Limb (tissue), 2 donors: ENCODE results near the gene DBN1.

Experiments used
- DNase-seq, 2 donors: peaks; one replicate each; pipeline ENCODE4 v3.0.0-alpha.2; 2016; ENCODE audit errors: extremely low spot score in 2 of 2

The DBN1 gene

DNA sequence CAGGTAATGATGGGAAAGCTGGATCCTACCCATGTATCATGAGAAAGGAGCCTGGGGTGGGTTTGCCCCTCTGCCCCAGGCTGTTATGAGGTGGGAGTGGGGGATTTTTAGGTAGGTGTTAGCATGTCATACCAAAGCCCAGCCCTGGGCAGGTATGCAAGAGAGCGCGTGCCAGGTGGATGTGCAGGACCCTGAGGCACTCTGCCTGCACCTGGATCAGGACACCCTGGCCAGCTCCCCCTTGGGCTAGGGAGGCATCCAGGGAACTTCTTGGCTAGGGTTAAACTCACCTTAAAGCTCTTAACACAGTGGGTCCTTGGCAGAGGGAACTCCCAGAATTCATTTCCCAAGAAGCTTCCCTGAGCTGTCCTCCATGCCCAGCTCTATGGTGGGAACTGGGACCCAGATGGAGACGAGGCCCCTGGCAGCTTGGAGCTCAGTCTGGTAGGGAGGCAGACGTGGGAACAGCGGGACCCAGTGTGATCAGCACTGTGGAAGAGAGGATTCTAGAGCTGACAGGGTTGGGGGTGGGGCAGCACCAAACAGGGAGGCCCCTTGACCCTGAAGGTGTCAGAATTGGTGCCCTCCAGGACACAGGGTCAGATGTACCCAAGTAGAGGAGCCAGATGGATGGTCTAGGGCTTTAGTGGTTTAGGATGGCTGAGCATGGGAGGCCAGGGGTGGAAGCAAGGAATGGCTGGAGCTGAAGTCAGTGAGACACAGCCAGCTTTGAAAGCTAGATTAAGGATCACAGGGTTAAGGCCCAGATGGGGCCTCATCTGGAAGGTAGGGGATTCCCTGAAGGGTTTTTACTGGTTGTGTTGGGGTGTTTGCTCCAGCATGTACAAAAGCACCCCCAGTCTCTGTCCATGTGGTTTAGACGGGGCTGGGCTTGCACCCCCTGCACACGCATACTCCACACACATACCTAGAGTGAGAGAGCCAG, 29.1 kb downstream of the DBN1 start:
- DNase-seq = no peak

DNA sequence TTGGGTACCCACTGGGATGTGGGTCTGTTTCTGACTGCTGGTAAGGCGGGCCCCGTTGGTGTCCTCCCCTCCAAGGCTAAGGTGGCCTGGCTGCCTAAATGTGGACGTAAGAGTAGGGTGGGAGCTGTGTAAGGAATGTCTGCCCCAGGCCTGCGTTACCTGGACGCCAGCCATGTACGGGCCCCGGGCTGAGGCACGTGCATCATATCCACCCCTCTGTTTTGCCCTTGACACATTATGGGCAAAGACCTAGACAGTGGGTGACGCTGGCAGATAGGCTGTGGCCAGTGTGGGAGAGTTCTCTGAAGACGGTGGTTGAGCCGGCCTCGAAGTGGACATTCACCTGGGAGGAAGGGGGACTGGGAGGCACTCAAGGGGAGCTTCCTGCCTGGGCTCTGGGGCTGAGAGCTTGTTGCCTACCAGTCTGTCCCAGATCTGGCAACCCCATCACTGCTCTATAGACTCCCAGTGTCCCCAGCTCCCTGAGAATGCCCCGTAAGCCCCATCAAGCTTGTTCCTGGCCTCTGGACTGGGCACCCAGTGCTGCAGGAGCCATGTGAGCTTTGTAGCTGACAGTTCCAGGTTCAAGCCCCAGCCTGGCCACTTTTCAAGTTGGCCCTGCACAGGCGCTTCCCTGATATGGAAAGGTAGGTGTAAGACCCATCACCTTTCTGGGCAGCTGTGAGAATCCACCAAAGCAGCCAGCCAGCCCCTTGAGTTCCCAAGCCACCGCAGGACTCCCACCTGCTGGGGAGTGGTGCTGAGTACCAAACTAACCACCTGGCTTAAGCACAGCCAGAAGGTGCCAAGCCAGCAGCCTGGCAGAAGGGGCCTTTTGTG, 30.1 kb downstream of the DBN1 start:
- DNase-seq = no peak

DNA sequence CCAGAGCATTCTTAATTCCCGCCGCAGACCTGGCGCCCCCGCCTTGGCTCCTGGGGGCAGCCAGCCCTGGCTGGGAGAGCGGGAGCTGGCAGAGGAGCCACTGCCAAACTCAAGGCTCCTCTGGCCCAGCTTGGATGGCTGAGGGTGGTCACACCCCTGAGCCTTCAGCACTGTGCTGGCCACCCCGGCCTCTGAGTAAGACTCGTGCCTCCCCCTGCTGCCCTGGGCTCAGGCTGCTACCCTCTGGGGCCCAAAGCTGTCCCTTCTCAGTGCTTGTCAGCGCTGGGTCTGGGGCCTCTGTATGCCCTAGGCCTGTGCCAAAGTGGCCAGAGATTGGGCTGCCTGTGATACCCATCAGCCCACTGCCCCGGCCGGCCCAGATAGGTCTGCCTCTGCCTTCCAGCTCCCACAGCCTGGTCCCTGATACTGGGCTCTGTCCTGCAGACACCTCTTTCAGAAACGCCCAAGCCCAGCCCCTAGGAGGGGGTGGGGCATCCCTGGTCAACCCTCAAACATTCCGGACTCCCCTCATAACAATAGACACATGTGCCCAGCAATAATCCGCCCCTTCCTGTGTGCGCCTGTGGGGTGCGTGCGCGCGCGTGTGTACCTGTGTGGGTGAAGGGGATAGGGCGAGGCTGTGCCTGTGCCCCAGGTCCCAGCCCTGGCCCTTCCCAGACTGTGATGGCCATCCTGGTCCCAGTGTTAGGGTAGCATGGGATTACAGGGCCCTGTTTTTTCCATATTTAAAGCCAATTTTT, 31.2 kb downstream of the DBN1 start:
- DNase-seq = no peak

DNA sequence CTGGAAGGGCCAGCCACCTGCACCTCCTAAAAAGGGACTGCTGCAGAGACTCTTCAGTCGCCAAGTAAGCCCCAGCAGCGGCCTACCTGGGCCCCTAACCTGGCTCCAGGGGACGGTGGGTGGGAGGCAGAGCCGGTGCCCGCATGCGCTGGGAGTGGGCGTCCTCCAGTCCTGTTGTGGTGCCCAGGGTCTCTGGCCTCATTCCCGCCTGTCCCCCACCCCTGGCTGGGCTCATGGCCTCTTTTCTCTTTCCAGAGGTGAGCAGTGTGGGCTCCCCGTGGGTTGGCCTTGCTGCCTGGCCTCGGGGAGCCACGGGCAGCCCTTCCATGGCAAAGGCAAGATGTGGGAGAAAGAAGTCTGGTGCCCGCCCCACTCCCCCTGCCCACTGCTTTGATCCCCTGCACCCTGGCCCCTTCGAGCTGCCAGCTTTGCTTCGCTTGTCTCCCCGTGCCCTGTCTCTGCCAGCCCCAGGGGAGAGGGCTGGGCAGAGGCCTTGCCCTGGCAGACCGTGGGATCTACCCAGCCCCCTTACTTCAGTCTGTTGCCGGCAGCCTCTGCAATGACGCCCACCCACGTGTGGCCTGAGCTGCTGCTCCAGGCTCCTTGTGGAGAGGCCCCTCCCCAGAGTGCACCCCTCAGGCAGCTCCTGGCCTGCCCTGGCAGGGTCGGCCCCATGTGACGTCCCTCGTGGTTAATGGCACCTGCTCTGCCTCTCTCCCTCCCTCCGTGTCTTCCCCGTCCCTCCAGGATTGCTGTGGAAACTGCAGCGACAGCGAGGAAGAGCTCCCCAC, 32.2 kb downstream of the DBN1 start:
- no peak for DNase-seq

DNA sequence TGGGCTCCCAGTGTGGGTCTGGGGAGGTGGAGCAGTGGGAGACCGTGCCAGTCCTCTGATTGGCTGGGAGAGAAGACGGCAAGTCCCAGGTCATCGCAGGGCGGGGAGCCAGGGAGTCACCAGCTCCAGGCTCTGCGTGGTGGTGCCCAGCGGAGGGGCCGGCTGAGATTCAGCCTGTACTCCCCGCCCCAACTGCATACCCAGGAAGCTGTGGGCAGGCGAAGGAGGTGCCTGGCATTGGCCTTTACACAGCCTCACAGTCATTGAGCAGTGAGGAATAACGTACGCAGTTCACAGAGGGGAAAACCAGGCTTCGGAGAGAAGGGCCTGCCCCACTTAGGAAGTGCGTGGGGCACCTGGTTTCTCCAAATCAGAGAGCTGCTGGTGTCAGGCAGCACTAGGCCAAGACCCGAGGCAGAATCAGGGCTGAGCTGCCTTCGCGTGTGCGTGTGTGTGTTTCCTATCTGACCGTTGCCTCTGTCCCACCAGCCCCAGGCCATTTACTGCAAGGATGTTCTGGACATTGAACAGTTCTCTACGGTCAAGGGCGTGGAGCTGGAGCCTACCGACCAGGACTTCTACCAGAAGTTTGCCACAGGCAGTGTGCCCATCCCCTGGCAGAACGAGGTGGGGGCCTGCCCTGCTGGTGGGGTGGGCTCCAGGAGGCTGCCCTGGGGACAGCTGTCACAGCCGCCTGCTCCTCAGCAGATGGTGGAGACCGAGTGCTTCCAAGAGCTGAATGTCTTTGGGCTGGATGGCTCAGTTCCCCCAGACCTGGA, 33.0 kb downstream of the DBN1 start:
- DNase-seq = no peak

DNA sequence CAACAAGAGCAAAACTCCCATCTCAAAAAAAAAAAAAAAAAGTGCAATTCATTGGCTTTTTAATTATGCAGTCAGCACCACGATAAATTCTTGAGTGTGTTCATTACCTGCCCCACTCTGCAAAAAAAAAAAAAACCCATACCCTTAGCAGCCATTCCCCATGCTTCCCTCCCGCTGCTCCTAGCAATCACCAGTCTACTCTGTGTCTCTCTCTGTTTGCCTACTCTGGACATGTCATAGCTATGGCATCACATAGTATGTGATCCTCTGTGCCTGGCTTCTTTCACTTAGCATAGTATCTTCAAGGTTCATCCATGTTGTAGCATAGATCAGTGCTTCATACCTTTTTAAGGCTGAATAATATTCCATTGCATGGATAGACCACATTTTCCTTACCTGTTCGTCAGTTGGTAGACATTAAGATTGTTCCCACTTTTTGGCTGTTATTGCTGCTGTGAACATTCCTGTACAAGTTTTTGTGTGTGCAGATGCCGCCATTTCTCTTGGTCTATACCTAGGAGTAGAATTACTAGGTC, 33.8 kb downstream of the DBN1 start:
- DNase-seq = no peak

DNA sequence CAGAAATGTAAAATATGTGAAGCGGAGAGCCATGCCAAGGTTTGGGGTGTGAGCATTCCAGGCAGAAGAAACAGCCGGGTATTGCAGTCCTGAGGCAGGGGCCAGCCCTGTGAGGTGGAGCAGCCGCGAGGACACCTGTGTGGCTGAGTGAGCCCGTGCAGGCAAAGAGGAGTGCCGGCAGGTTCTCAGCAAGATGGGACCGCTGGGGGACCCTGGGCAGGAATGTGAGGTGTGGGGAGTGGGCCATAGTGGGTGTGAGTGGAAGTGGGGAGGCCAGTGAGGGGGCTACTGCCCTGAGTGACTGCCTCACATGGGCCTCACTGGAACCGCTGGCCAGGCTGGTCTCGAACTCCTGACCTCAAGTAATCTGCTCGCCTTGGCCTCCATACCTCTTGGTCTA, 35.0 kb downstream of the DBN1 start:
- no peak for DNase-seq

DNA sequence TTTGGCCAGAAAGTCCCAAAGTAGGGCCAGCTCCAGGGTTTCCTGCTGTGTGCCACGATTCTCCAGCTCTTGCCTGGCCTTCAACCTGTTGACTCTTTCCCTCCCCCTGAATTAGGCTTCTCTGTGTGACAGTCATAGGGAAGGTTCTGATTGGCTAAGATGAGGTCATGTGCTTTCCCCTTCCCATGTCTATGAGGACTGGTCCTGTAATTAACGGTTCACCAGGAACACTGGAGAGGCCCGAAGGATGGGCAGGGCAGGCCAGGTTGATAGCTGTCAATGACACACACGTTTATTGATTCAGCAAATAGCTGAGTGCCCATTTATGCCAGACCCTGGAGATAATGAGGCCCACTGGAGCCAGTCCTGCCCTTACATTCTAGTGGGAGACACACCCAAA, 35.8 kb downstream of the DBN1 start:
- no peak for DNase-seq

DNA sequence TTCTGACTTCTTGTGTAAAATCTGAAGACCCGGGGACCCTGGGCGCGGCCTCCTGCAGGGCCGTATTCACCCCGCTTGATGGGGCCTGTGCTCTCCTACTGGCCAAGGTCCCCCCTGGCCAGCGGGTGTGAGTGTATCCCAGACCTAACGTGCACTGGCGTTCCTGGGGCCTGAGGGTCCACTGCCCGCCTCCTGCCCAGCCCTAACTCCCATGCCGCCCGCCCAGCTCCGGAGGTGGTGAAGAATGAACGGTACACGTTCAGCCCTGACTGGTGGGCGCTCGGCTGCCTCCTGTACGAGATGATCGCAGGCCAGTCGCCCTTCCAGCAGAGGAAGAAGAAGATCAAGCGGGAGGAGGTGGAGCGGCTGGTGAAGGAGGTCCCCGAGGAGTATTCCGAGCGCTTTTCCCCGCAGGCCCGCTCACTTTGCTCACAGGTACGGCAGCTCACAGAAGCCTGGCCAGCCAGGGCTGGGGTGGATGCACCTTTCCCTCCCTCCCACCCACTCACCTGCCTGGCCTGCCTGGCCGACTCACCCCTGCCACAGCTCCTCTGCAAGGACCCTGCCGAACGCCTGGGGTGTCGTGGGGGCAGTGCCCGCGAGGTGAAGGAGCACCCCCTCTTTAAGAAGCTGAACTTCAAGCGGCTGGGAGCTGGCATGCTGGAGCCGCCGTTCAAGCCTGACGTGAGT, 37.4 kb downstream of the DBN1 start:
- no peak for DNase-seq

DNA sequence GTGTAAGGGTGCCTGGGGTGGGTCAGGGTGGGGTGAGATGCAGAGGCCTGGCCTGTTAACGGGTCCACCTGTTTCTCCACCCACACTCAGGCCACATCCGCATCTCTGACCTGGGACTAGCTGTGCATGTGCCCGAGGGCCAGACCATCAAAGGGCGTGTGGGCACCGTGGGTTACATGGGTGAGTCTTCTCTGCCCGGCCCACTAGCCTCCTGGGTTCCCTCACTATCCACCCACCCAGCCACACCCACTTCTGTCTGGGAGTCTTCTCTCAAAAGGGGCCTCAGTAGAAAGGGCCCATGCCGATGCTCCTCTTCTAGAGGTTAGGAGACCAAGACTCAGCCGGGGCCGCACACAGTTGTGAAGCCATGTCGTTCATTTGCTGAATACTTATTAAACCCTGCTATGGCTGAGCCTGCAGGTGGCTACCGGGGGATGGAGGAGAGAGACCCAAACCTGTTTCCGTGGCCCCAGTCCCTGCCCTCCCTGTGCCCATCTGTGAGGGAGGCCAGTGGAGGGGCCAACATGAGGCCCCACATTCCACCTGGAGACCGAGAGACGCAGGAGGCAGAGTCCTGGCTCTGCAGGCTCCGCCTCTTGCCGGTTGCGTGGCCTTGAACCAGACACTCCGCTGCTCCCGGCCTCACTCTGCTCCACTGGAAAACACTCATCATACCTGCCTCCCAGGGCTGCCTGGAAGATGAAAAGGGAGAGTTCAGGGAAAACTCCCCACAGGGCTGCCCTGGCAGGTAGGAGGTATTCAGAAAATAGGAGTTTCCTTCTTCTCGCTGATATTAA, 38.3 kb downstream of the DBN1 start:
- no peak for DNase-seq

DNA sequence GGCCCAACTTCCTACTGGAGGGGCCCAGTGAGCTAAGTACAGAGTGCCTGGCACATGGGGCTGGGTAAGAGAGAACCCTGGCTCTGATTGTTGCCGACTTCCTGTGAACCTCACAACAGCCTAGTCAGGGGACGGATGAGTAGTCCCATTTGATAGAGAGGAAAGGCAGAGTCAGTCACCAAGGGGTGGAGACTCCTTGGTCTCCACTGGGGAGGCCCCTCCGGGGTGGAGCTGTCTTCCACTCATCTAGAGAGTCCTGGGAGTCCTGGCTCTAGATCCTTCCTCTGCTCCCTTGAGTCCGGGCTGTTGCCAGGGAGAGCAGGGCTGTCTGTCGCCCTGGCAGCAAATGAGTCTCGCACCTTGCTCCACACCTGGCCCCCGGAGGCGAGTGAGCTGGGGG, 39.0 kb downstream of the DBN1 start:
- no peak for DNase-seq

DNA sequence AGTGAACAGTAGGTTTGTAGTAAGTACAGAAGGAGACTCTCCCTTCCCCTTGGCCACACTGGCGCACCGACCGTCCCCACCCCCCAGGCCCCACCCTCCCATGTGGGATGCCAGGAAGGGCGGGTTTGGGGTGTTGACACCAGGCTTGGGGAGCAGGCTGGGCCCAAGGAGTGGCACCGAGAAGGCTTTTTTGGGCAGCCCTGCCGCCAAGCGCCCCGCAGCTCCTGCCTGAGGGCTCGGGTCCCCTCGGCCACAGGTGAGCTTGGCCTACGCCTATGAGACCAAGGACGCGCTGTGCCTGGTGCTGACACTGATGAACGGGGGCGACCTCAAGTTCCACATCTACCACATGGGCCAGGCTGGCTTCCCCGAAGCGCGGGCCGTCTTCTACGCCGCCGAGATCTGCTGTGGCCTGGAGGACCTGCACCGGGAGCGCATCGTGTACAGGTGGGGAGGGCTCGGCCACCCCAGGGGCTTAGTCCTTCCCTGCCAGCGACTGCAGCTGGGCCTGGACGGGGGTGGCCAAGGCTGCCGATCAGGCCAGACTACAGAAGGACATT, 39.7 kb downstream of the DBN1 start:
- no peak for DNase-seq

DNA sequence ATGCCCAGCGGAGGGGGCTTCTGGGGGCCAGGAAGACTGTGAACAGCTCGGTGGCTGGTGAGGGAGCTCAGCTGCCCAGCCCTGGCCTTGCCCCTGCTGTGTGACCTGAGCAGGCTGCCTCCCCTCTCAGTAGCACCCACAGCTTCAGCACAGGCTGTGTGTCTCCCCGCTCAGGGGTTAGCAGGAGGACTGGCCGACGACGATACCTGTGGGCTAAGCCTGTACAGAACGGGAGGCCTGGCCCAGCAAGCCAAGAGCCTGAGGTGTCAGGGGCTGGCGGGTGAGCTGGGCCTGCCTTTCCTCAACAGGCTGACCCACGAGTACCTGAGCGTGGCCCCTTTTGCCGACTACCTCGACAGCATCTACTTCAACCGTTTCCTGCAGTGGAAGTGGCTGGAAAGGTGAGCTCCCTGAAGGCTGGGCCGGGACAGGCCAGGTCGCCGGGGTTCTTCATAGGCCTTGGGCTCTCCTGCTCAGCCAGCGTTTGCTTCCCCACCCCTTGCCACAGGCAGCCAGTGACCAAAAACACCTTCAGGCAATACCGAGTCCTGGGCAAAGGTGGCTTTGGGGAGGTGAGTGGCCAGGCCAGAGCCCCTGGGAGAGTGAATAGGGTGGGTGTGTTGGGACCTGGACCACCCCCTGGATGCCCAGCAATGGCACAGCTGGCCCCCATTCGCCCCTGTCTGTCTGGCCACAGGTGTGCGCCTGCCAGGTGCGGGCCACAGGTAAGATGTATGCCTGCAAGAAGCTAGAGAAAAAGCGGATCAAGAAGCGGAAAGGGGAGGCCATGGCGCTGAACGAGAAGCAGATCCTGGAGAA, 40.4 kb downstream of the DBN1 start:
- no peak for DNase-seq

DNA sequence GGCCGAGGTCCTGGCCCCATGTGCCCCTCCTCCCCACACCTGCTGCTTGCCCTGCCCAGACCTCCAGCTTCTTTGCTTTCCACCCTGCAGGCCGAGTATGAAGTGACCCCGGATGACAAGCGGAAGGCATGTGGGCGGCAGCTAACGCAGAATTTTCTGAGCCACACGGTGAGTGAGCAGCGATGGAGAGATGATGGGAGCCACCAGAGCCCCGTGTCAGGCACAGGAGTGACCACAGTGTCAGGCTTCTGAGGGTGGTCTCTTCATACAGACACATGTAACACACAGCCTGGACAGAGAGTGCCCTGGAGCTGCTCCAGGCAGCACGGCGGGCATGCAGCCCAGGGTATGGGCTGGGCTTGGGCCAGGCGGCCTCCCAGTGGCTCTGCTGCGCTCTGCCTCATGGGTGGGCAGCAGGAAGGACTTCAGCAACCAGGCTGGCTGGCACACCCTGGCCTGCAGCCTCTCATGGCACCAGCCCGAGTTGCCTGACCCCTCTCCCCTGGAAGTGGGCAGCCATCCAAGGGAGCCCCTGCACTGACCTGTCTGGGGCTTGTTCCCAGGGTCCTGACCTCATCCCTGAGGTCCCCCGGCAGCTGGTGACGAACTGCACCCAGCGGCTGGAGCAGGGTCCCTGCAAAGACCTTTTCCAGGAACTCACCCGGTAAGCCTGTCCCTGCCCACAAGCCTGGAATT, 41.1 kb downstream of the DBN1 start:
- DNase-seq = no peak

DNA sequence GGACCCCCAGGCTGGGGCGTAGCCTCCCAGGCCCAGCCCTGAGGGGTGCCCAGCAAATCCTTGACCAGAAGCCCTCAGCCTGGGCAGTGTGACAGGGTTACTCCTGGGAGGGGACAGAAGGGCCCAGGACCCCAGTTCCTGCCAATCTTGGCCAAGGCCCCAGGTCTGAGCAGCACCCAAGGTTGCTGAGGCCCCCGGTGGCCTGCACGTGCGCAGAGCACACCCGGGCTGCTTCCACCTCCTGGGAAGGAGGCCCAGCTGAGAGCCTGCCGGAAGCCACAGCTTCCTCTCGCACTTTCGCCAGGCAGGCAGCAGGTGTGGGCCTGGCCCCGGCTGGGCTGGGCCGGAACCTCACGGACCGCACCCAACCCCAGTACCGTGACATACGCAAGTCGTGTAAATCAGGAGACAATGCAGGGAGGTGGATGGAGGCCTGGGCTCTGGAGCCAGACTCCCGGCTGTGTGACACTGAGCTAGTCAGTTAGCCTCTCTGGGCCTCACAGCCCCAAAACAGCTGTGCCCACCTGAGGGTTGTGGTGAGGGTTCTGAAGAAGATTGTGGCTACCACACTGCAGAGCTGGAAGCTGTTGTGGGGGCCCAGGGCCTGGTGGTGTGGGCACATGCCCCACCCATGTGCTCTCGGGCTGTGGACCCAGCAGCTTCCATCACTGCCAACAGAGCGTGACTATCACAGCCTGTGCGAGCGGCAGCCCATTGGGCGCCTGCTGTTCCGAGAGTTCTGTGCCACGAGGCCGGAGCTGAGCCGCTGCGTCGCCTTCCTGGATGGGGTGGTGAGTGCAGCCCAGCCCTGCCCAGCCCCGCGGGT, 41.9 kb downstream of the DBN1 start:
- no peak for DNase-seq

DNA sequence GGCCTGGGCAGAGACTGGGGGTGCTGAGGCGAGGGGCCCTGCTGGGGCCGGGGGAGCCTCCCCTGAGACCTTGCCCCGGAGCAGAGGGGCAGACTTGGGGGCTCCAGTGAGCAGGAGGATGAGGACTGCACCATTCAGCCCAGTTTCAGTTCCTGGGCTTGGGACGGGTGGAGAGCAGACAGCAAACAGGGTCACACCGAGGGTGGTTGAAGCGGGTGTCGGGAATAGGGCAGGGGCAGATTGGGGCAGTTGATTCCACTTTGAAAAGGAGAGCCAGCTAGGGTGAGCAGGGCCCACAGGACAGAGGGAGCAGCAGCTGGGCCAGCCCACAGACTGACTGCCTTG, 42.5 kb downstream of the DBN1 start:
- no peak for DNase-seq
